Activated CD4-positive, alpha-beta T cell treated with anti-CD3 and anti-CD28 coated beads, Interleukin-2, amount 10 ng/mL, durations not matched to agents 7 days and 5 days (primary cell): ENCODE data around the gene IL12A. TPM values are rescaled to one million over a fixed set of nuclear protein-coding genes. Genes with fewer than 3 reads are reported as not detected.

Experiments
- CTCF ChIA-PET: fragments of 350-600 bp; sonication (Branson Sonifier 250); formaldehyde crosslinking; loops from one replicate; lab custom pipeline; 2021; ENCODE audit warnings: antibody characterized with exemption; lab: Charles Lee
- POLR2A ChIA-PET: fragments of 350-600 bp; sonication (Branson Sonifier 250); formaldehyde crosslinking; loops from one replicate; lab custom pipeline; 2021; ENCODE audit warnings: antibody characterized with exemption; lab: Charles Lee
- DNase-seq: peaks from one replicate; pipeline ENCODE4 v3.0.0-alpha.2; 2020
- H3K27ac Mint-ChIP-seq: one replicate; pipeline ENCODE4 v1.8.0; 2021; ENCODE audit warnings: mild to moderate bottlenecking, moderate library complexity, mixed read lengths
- H3K27me3 Mint-ChIP-seq: one replicate; pipeline ENCODE4 v1.8.0; 2021; ENCODE audit warnings: mixed read lengths
- H3K36me3 Mint-ChIP-seq: one replicate; pipeline ENCODE4 v1.8.0; 2021; ENCODE audit warnings: low read depth, mixed read lengths
- H3K4me1 Mint-ChIP-seq: one replicate; pipeline ENCODE4 v1.8.0; 2021; ENCODE audit warnings: mixed read lengths
- H3K4me3 Mint-ChIP-seq: one replicate; pipeline ENCODE4 v1.8.0; 2021; ENCODE audit warnings: mild to moderate bottlenecking, moderate library complexity, mixed read lengths
- H3K9me3 Mint-ChIP-seq: one replicate; pipeline ENCODE4 v1.8.0; 2021; ENCODE audit warnings: mixed read lengths
- total RNA-seq, 2 experiments: library from RNA; stranded (reverse); gene quantifications; one replicate each; pipeline ENCODE4 v1.2.3, GENCODE V29; 2021

IL12A gene
- under 1 TPM in 1 of 2 experiments, not detected in 1; 0.17 TPM for total RNA-seq

DNA sequence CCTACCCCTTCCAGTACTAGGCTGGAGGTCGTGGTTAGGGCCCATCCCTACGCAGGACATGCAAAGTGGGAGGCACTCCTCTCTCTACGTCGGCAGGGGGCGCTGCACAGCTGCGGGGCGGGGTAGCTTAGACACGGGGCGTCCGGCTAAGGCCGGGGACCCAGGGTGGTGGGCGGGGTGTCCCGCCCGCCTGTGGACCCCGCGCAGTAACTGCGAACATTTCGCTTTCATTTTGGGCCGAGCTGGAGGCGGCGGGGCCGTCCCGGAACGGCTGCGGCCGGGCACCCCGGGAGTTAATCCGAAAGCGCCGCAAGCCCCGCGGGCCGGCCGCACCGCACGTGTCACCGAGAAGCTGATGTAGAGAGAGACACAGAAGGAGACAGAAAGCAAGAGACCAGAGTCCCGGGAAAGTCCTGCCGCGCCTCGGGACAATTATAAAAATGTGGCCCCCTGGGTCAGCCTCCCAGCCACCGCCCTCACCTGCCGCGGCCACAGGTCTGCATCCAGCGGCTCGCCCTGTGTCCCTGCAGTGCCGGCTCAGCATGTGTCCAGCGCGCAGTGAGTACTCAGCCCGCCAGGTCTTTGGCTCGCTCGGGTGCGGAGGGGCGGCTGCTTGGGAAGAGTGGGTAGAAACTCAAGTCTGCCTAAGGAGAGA, at the start of gene IL12A:
TSS of gene IL12A (plus strand) at position 219 of the 655 bp plus-strand sequence.
- Mint-ChIP-seq H3K4me3 (peak within 1 kb of the TSS; percentile 74), H3K4me1 (peaks cover 17% of the 10 kb centered on the region), H3K27me3 (peaks cover 12% of the 10 kb centered on the region), H3K36me3 (no peaks in the 10 kb centered on the region), H3K9me3 (no peaks in the 10 kb centered on the region), H3K27ac (no peak within 1 kb of the TSS)
- DNase-seq = peak; percentile 84
- ChIA-PET CTCF (interaction anchor here (0.6 to 6.4 kb wide), 18 partner anchors 8 to 272 kb away, joined by 3 to 68 read pairs (median 4); no protein-coding TSS in a partner anchor), POLR2A (interaction anchor here (0.6 kb wide), 1 partner anchor 241 kb away, joined by 3 read pairs; no protein-coding TSS in a partner anchor)

DNA sequence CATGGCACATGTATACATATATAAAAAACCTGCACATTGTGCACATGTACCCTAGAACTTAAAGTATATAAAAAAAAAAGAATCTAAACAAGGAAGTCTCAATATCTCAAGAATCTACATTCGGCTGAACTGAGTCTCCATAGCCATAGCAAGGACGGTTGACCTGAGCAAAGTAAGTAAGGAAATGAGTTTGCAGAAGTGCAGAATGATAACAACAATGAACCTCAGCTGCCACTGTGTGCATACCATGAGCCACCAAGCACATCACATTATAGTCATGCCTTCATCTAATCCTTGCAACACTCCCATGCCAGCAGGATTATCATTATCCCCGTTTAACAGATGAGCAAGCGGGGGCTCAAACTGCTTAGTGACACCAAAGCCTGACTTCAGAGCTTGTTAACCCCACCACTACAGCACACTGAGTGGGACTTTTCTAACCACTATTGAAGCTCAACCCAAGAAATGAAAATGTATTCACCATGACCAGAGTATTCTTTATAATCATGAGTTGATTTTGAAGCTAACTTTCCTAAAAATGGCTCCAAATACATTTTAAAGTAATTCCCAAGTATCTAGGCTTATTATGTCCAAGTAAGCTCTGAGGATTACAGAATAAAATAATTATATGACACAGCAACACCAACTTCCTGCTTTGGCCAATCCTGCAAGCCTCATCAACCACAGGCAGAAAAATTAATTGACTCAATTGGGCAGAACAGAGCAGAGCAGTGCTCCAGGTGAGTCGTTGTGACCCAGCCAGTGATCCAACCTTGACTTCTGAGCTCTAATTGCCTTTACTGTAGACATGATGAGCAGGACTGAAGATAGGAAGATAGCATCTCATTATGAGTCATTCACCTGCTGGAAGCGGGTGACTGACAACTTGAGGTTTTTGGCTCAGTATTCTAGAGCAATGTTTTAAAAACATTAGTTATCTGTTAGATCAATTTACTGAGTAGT, 47.3 kb upstream of the IL12A start:
- H3K36me3 Mint-ChIP-seq = no peaks in the 10 kb centered on the region
- H3K27me3 Mint-ChIP-seq = peaks cover 7% of the 10 kb centered on the region
- peaks cover 10% of the 10 kb centered on the region for H3K4me1 Mint-ChIP-seq
- peak; percentile 9 for DNase-seq
- no peak overlapping the region for H3K4me3 Mint-ChIP-seq
- ChIA-PET POLR2A (no interaction called here), CTCF (interaction anchor here (0.7 to 0.9 kb wide), 2 partner anchors 12 to 50 kb away, joined by 3 to 7 read pairs; no protein-coding TSS in a partner anchor)
- H3K9me3 Mint-ChIP-seq = peaks cover 3% of the 10 kb centered on the region
- no peak overlapping the region for H3K27ac Mint-ChIP-seq

DNA sequence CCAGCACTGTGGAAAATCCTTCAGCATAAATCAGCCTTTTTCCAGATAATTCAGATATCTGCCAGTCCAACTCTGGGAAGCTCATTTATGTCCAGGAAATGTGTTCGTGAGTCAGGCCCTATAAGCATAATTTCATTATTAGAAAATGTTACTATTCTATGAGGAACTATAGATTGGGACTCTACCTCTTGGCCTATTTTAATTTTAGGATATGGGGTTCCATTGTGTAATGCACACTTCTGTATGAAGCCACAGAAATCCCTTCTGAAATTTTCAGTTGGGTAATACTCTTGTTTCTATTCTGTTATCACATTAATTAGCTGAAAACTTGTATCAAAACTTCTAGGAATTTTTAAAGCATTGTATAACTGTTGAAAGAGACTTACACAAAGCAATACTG, 43.9 kb upstream of the IL12A start:
- ChIA-PET POLR2A (no interaction called here), CTCF (no interaction called here)
- H3K36me3 Mint-ChIP-seq = no peaks in the 10 kb centered on the region
- no peak overlapping the region for H3K27ac Mint-ChIP-seq
- no peak overlapping the region for H3K4me3 Mint-ChIP-seq
- peaks cover 10% of the 10 kb centered on the region for H3K4me1 Mint-ChIP-seq
- H3K9me3 Mint-ChIP-seq = peaks cover 3% of the 10 kb centered on the region
- H3K27me3 Mint-ChIP-seq = peaks cover 17% of the 10 kb centered on the region
- no peak for DNase-seq

DNA sequence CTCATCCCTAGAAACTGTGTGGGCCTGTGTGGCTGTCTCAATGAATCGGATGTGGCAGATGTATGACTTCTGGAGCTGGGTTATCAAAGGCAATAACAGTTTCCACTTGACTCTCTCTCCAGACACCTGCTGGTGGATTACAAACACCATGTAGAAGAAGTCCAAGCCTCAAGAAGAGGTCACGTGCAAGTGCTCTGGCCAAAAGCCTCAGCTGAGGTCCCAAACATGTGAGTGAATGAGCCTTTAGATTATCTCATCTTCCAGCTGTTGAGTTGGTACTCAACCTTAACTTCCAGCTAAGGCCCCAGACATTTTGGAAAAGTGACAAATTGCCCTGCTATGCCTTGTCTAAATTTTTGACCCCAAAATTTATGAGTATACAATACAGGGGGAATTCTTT, 42.7 kb upstream of the IL12A start:
- Mint-ChIP-seq H3K27ac (no peak overlapping the region), H3K27me3 (peaks cover 21% of the 10 kb centered on the region), H3K4me1 (peaks cover 10% of the 10 kb centered on the region), H3K36me3 (no peaks in the 10 kb centered on the region), H3K4me3 (no peak overlapping the region), H3K9me3 (no peaks in the 10 kb centered on the region)
- no peak for DNase-seq
- POLR2A ChIA-PET = no interaction called here
- CTCF ChIA-PET = interaction anchor here (1.1 to 1.8 kb wide), 2 partner anchors 43 to 86 kb away, joined by 3 to 4 read pairs; partner anchors contain the start of gene IL12A

DNA sequence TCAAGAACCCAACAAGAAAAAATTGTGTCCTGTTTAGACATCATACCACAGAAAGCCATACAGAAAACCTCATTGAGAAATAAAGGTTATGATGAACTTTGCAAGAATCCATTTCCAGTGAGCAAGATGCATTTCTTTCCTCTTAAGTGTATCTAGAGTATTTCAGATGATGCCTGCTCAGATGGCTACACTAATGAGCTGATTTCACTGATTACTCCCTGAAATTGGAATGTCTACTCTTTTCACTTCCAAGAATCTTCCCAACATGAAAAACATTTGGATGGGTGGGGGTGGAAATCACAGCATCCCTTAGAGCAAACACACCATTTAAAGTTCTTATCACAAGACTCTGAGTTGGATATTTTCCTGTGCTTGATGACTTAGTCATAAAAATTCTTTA, 41.4 kb upstream of the IL12A start:
- Mint-ChIP-seq H3K27me3 (peaks cover 20% of the 10 kb centered on the region), H3K27ac (no peak overlapping the region), H3K4me1 (peaks cover 1% of the 10 kb centered on the region), H3K4me3 (no peak overlapping the region), H3K9me3 (no peaks in the 10 kb centered on the region), H3K36me3 (no peaks in the 10 kb centered on the region)
- POLR2A ChIA-PET = no interaction called here
- no peak for DNase-seq
- CTCF ChIA-PET = interaction anchor here (1.8 kb wide), 1 partner anchor 42 kb away, joined by 4 read pairs; the partner anchor contains the start of gene IL12A

DNA sequence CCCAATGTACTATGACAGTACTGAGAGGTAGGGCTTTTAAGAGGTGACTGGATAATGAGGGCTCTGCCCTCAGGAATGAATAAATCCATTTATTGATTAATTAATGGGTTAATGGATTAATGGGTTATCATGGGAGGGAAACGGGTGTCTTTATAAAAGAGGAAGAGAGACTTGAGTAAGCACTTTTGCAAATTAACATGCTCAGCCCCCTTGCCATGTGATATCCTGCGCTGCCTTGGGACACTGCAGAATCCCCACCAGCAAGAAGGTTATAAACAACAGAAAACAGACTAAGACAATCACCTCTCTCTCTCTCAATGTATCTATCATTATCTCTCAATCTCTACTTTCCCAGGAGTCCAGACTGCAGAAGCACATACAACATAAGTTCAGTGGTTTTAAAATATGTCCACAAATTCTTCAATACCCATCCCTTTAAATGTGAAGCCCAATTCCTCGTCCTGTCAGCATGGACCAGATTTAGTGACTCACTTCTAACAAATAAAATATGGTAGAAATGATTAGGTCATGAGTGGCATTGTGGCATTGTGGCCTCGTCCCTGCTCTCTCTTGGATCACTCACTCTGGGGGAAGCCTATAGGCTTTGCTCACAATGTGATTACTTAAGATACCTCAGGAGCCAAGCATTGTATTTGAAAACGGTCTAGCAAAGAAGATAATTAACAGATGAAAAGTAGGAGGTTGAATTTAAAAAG, 40.0 kb upstream of the IL12A start:
- no peak overlapping the region for H3K27ac Mint-ChIP-seq
- ChIA-PET POLR2A (no interaction called here), CTCF (no interaction called here)
- H3K4me3 Mint-ChIP-seq = no peak overlapping the region
- no peaks in the 10 kb centered on the region for H3K36me3 Mint-ChIP-seq
- H3K27me3 Mint-ChIP-seq = peaks cover 23% of the 10 kb centered on the region
- DNase-seq = no peak
- H3K4me1 Mint-ChIP-seq = no peaks in the 10 kb centered on the region
- no peaks in the 10 kb centered on the region for H3K9me3 Mint-ChIP-seq

DNA sequence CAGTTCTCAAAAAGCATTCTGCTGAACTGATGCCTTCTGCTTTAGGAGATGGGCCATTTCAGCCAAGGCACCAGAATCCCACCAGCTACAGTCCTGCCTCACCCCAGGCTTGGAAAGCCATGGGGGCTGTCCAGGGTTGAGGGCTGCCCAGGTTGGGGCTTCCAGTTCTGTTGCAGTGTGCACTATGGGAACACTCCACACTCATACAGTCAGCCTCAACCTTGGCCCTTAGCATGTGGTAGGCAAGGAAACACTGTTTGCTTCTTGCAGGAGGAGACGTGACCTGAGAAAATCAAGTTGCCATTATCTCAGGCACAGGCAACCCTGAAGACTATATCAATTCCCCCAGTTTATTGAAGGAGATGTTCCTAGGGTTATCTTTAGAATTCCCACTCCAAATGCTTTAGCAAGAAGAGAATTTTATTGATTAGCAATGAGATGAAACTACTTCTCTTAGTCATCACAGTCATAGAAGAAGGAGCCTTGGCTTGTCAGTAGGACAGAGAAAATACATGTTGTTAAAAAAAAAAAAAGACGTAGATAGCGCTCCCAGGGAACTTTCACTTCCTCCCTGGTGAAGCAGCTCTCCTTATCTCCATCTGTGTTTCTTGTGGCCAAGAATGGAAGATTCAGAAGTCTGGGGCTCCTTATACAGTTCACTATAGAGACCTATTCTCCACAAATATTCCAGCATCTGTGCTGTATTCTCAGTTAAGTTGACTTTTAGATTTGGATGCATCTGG, 38.3 kb upstream of the IL12A start:
- Mint-ChIP-seq H3K27ac (no peak overlapping the region), H3K27me3 (peaks cover 26% of the 10 kb centered on the region), H3K4me1 (no peaks in the 10 kb centered on the region), H3K36me3 (no peaks in the 10 kb centered on the region), H3K9me3 (no peaks in the 10 kb centered on the region), H3K4me3 (no peak overlapping the region)
- CTCF ChIA-PET = interaction anchor here (0.6 kb wide), 1 partner anchor 181 kb away, joined by 6 read pairs; no protein-coding TSS in a partner anchor
- POLR2A ChIA-PET = no interaction called here
- no peak for DNase-seq

DNA sequence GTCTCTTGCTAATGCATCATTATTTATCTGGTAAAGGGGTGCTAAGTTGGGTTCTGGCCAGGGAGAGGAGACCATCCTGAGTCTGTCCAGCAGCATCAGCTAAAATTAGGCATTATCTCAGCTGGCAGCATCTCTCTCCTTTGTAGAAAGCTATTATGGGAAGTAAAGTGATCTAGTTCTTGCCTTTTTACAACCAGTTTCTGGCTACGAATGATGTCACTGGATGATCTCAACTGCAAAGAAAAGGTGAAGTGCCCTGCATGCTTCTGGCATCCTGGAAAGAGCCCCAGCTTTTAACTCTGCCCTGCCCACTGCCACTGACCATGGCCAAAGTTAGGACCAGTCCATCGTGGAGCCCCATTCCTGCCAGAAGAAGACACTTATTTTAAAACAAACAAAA, 37.1 kb upstream of the IL12A start:
- ChIA-PET POLR2A (no interaction called here), CTCF (no interaction called here)
- Mint-ChIP-seq H3K4me3 (no peak overlapping the region), H3K27me3 (peaks cover 30% of the 10 kb centered on the region), H3K36me3 (no peaks in the 10 kb centered on the region), H3K9me3 (no peaks in the 10 kb centered on the region), H3K27ac (no peak overlapping the region), H3K4me1 (no peaks in the 10 kb centered on the region)
- DNase-seq = no peak

DNA sequence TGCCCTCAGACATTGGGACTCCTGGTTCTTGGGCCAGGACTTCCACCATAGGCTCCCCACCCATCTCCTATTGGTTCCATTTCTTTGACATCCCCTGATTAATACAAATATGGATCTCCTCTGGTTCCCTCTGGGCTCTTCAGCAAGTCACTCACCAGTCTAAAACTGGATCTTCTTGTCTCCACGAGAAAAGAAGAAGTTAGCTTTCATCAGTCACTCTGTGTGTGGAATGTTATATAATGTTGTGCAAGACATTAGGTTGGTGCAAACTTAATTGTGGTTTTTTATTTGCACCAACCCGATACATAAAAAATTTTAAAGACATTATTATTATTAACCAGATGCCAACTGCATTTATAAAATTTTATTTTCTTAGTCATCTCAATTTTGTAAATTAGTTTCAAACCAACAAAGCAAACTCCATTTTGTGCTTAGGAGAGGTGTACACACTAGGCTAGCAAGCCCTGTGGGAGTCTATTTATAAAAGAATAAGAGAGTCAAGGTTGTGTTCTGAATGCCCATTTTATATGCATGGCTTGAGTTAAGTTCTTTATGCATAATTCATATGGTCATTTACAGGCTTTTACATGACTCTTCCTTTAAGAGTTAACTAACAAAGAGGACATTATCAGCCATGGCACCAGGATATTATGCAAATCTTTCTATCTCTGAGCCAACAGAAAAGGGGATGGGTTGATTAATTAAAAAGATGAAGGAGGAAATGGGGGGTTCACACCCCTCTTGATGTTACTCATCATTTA, 35.1 kb upstream of the IL12A start:
- Mint-ChIP-seq H3K27me3 (peaks cover 39% of the 10 kb centered on the region), H3K36me3 (no peaks in the 10 kb centered on the region), H3K27ac (no peak overlapping the region), H3K4me1 (no peaks in the 10 kb centered on the region), H3K9me3 (peaks cover 3% of the 10 kb centered on the region), H3K4me3 (no peak overlapping the region)
- no peak for DNase-seq
- ChIA-PET POLR2A (no interaction called here), CTCF (no interaction called here)

DNA sequence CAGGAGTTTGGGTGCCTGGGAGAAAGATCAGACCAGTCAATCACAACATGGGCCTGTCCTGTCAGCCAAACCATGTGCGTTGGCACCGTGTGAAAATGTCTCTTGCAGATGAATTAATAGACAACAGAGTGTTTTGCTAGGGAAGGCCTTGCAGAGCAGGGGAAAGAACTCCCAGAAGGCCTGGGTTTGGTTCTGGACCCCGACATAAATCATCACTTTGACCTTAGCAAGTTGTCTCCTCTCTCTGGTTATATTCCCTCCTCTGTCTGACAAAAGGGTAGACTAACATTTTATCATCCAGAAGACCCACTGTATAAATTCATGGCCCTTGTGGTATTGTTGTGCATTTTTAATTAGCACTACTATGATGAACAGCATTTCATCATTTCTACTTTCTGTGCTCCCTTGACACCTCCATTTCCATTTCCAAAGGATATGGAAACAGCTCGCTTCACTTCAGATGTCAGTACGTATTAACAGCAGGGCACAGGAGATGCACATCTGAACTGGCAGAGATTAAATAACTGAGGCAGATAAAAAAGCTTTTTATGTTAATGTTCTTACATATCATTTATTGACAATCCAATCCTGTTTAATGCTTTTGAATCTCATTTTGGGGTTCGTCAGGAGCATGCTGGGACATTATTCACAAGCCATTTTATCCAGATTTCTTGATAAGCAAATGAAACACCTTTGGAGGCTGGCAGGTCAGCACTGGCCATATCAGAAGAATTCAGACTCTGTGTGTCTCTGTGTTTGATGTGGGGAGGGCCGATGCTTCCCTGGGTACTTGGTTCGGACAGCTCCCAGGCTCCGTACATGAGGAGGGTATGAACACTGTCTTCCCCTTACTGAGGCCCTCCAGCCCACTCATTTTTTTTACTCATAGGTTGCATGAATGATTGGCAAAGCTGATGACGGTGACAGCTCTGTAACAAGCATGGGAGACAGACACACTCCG, 28.2 kb upstream of the IL12A start:
- H3K27me3 Mint-ChIP-seq = peaks cover 21% of the 10 kb centered on the region
- no peaks in the 10 kb centered on the region for H3K4me1 Mint-ChIP-seq
- no peak for DNase-seq
- ChIA-PET POLR2A (no interaction called here), CTCF (no interaction called here)
- no peak overlapping the region for H3K27ac Mint-ChIP-seq
- no peak overlapping the region for H3K4me3 Mint-ChIP-seq
- peaks cover 3% of the 10 kb centered on the region for H3K9me3 Mint-ChIP-seq
- H3K36me3 Mint-ChIP-seq = no peaks in the 10 kb centered on the region
